Suprapubic skin (tissue), 3 donors: ENCODE data around the gene WDR27.
A peak's percentile ranks its signal among the peaks of the same experiment; 100 is the strongest.

Experiments used
- POLR2AphosphoS5 ChIP-seq, 3 donors: sonication (generic); formaldehyde crosslinking; IDR thresholded peaks; one replicate each; pipeline ENCODE4 v1.6.1; 2017; ENCODE audit warnings: antibody characterized with exemption in 3 of 3
- TF ChIP-seq, protein P1 (sequence below), 2 donors: fragments of 200-600 bp in 1 of 2; fragments of 450-650 bp in 1 of 2; sonication (generic) in 1 of 2; IDR thresholded peaks; one replicate each; pipeline ENCODE4 v1.5.1; 2016 to 2019; ENCODE audit warnings: antibody characterized with exemption in 2 of 2, mild to moderate bottlenecking in 1 of 2, moderate library complexity in 1 of 2

DNA sequence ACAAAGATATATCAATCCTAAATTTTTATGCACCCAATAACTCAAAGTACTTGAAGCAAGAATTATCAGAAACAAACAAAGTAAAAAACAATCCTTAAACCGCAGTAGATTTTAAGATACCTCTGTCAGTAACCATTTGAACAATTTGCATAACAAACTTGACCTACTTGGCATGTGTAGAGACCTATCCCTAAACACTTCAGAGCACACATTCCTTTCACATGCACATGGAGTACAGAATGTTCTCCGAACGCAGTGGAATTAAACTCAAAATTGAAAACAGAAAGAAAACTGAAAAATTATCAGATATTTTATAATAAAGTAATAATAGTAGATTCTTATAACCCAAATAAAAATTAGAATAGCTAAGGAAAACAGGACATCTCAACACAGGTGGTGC lies 285.6 kb downstream of the WDR27 start:
- TF ChIP-seq, protein P1, sequence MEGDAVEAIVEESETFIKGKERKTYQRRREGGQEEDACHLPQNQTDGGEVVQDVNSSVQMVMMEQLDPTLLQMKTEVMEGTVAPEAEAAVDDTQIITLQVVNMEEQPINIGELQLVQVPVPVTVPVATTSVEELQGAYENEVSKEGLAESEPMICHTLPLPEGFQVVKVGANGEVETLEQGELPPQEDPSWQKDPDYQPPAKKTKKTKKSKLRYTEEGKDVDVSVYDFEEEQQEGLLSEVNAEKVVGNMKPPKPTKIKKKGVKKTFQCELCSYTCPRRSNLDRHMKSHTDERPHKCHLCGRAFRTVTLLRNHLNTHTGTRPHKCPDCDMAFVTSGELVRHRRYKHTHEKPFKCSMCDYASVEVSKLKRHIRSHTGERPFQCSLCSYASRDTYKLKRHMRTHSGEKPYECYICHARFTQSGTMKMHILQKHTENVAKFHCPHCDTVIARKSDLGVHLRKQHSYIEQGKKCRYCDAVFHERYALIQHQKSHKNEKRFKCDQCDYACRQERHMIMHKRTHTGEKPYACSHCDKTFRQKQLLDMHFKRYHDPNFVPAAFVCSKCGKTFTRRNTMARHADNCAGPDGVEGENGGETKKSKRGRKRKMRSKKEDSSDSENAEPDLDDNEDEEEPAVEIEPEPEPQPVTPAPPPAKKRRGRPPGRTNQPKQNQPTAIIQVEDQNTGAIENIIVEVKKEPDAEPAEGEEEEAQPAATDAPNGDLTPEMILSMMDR (IDR thresholded peaks at IDR 0.05) = no peak
- TF ChIP-seq POLR2AphosphoS5 (IDR thresholded peaks at IDR 0.05) = peak in 2 of 3 donors; percentile 55 to 80
